K562 (cell line): Measurements from ENCODE around the gene SYCN. TPM values are rescaled to one million over a fixed set of nuclear protein-coding genes. Genes with fewer than 3 reads are reported as not detected.

Experiments used
- ADNP ChIP-seq: fragments of 200-800 bp; sonication (Bioruptor generic); IDR thresholded peaks from 2 replicates; pipeline ENCODE4 v1.6.1; 2016; ENCODE audit warnings: missing genetic modification characterization, missing compliant biosample characterization
- AFF1 ChIP-seq, 2 experiments: fragments of 450-650 bp; IDR thresholded peaks; 2 replicates each; pipeline ENCODE4 v1.6.1; 2018; ENCODE audit warnings: mild to moderate bottlenecking in 2 of 2, low read depth in 1 of 2; ENCODE audit not compliant: partially characterized antibody in 2 of 2
- CEBPG ChIP-seq, 3 experiments: fragments of 200-800 bp in 1 of 3; sonication (Bioruptor generic) in 1 of 3; sonication (generic) in 1 of 3; formaldehyde crosslinking in 1 of 3; IDR thresholded peaks in 2 of 3; conservative IDR thresholded peaks in 1 of 3; 2 replicates each; pipeline versions ENCODE4 v1.6.1 to v1.8.0; 2016 to 2022; ENCODE audit warnings: missing compliant biosample characterization in 2 of 3, missing genetic modification characterization in 2 of 3, mild to moderate bottlenecking in 1 of 3, missing genetic modification reagents in 1 of 3
- DLX4 ChIP-seq: fragments of 250-450 bp; sonication (Bioruptor Pico); IDR thresholded peaks from 2 replicates; pipeline ENCODE4 v1.6.1; 2021; ENCODE audit warnings: mild to moderate bottlenecking
- ETS2 ChIP-seq: IDR thresholded peaks from 2 replicates; pipeline ENCODE4 v1.6.1; 2016; ENCODE audit warnings: borderline replicate concordance, missing genetic modification characterization, mild to moderate bottlenecking, moderate library complexity, missing compliant biosample characterization; ENCODE audit not compliant: poor library complexity, severe bottlenecking
- GTF3C2 ChIP-seq: IDR thresholded peaks from 3 replicates; pipeline ENCODE4 v1.6.1; 2011; ENCODE audit warnings: borderline replicate concordance, mild to moderate bottlenecking, moderate library complexity; ENCODE audit not compliant: insufficient read length; ENCODE audit errors: extremely low read depth
- KAT7 ChIP-seq: sonication (generic); formaldehyde crosslinking; IDR thresholded peaks from 2 replicates; pipeline ENCODE4 v1.8.0; 2022; ENCODE audit warnings: missing genetic modification reagents, mild to moderate bottlenecking, borderline replicate concordance
- KDM4B ChIP-seq, 2 experiments: fragments of 450-650 bp in 1 of 2; sonication (generic) in 1 of 2; IDR thresholded peaks; 2 replicates each; pipeline ENCODE4 v1.6.1; 2016 to 2017; ENCODE audit warnings: borderline replicate concordance in 2 of 2, antibody characterized with exemption in 1 of 2, low read depth in 1 of 2, mild to moderate bottlenecking in 1 of 2
- MAFK ChIP-seq: IDR thresholded peaks from 2 replicates; pipeline ENCODE4 v1.6.1; 2011; ENCODE audit warnings: low read length, improper control_type of control experiment
- MEF2D ChIP-seq: conservative IDR thresholded peaks from 2 replicates; pipeline ENCODE4 v1.6.1; 2016; ENCODE audit warnings: low read depth, missing genetic modification characterization, missing compliant biosample characterization
- MXI1 ChIP-seq: IDR thresholded peaks from 2 replicates; pipeline ENCODE4 v1.6.1; 2011; ENCODE audit warnings: low read depth, mild to moderate bottlenecking, improper control_type of control experiment, low read length
- NFE2L1 ChIP-seq: fragments of 450-650 bp; IDR thresholded peaks from 2 replicates; pipeline ENCODE4 v1.6.1; 2016; ENCODE audit warnings: missing genetic modification characterization, low read depth, mild to moderate bottlenecking, missing compliant biosample characterization, moderate library complexity, borderline replicate concordance
- NRF1 ChIP-seq, 2 experiments: fragments of 450-650 bp; IDR thresholded peaks in 1 of 2; conservative IDR thresholded peaks in 1 of 2; 2 replicates each; pipeline ENCODE4 v1.6.1; 2014; ENCODE audit warnings: mild to moderate bottlenecking in 2 of 2
- PRMT5 ChIP-seq: sonication (generic); formaldehyde crosslinking; IDR thresholded peaks from 2 replicates; pipeline ENCODE4 v1.5.0; 2020; ENCODE audit warnings: missing genetic modification reagents
- SNRNP70 ChIP-seq: fragments of 200-400 bp; formaldehyde crosslinking; optimal IDR thresholded peaks from 2 replicates; pipeline ENCODE3; 2017; ENCODE audit warnings: low read depth, low read length
- SRF ChIP-seq, 2 experiments: fragments of 250-450, 450-650 bp in 1 of 2; sonication (Bioruptor Pico) in 1 of 2; sonication (generic) in 1 of 2; formaldehyde crosslinking; IDR thresholded peaks; 2 replicates each; pipeline versions ENCODE4 v1.5.0 to v1.5.1; 2020 to 2022; ENCODE audit warnings: mild to moderate bottlenecking in 1 of 2, missing genetic modification reagents in 1 of 2
- TCF7 ChIP-seq: sonication (generic); IDR thresholded peaks from 2 replicates; pipeline ENCODE4 v1.6.1; 2016; ENCODE audit warnings: antibody characterized with exemption, borderline replicate concordance
- ZFP36 ChIP-seq: fragments of 150-350 bp; IDR thresholded peaks from 2 replicates; pipeline ENCODE4 v1.6.1; 2018; ENCODE audit warnings: low read length, low read depth; ENCODE audit not compliant: partially characterized antibody
- ZNF668 ChIP-seq: fragments of 250-450 bp; sonication (Bioruptor Pico); IDR thresholded peaks from 2 replicates; pipeline ENCODE4 v1.8.0; 2022; ENCODE audit warnings: mild to moderate bottlenecking, inconsistent platforms
- ZNF699 ChIP-seq: fragments of 250-450 bp; sonication (Bioruptor Pico); IDR thresholded peaks from 2 replicates; pipeline ENCODE4 v1.8.0; 2021; ENCODE audit warnings: mild to moderate bottlenecking, moderate library complexity; ENCODE audit not compliant: insufficient replicate concordance
- polyA plus RNA-seq, 8 experiments: library from polyadenylated mRNA; depleted of rRNA in 4 of 8; stranded (reverse) in 5 of 8; unstranded in 3 of 8; fragments of >200 nt; fragmentation: Nextera tagmentation in 2 of 8; fragmentation: Illumina TruSeq in 1 of 8; extraction: Ambion mirVana in 2 of 8; extraction: Trizol in 1 of 8; gene quantifications; 2 replicates each; pipeline versions ENCODE4 v1.2.1 to v1.2.3, GENCODE V29; 2011 to 2014; ENCODE audit warnings: inconsistent platforms in 1 of 8, missing spikeins in 1 of 8
- total RNA-seq, 7 experiments: library from RNA; depleted of rRNA in 6 of 7; stranded (reverse); fragments of >200 nt in 6 of 7; fragmentation: Illumina TruSeq in 2 of 7; extraction: Trizol in 2 of 7; gene quantifications; 2 replicates each; pipeline versions ENCODE4 v1.2.1 to v1.2.3, GENCODE V29; 2011 to 2021; ENCODE audit warnings: low replicate concordance in 1 of 7

The SYCN gene
- total and polyA plus RNA-seq, 9 of the 15 experiments (the other 6 are each of a cell fraction or from before 2014, with no cell fraction given), result not detected

GRCh38 chr19:39212375-39212742 lies 8.3 kb upstream of the SYCN start (continued):
- TF ChIP-seq GTF3C2 (peak; percentile 84), ETS2 (tag) (no peak), SRF (CRISPR knock-in tag; IDR thresholded peaks at IDR 0.05) (peak in 1 of 2 experiments; percentile 64; a peak in 2 of 4 replicates), NFE2L1 (tag) (no peak), AFF1 (IDR thresholded peaks at IDR 0.05; ENCODE audit: low read depth in 1 of 2, partially characterized antibody in 2 of 2) (no peak), MEF2D (tag) (no peak), MXI1 (no peak), MAFK (no peak), NRF1 (conservative IDR thresholded peaks at IDR 0.05 in 1 of 2, IDR thresholded peaks at IDR 0.05 in 1 of 2) (no peak), KDM4B (IDR thresholded peaks at IDR 0.05; ENCODE audit: borderline replicate concordance in 2 of 2, low read depth in 1 of 2) (no peak), ZNF668 (CRISPR knock-in tag) (no peak), PRMT5 (no peak), ZFP36 (peak; percentile 91), KAT7 (no peak), ADNP (tag) (peak; percentile 85), TCF7 (no peak), DLX4 (no peak), CEBPG (CRISPR knock-in tag; IDR thresholded peaks at IDR 0.05) (no peak), CEBPG (tag; conservative IDR thresholded peaks at IDR 0.05 in 1 of 2, IDR thresholded peaks at IDR 0.05 in 1 of 2) (peak in 1 of 2 experiments; percentile 41; a peak in 1 of 4 replicates), ZNF699 (no peak), SNRNP70 (no peak)
